Measurements from ENCODE around the gene ZBTB8A. TPM values are rescaled to one million over a fixed set of nuclear protein-coding genes. Genes with fewer than 3 reads are reported as not detected.
"Not testable (repeated sequence)": the region's sequence is repeated elsewhere in the genome, so short reads cannot be mapped to it uniquely, and the experiment has no call there.

Gene ZBTB8A
- total RNA-seq, 2 donors from 2014 or later = 5.9 to 7.4 TPM

- no peaks in the 10 kb centered on the region for H3K36me3 ChIP-seq
- H3K27ac ChIP-seq = no peak overlapping the region
- intact Hi-C loops (cut with DNase I) = no loop called here
- no peak for TF ChIP-seq POLR2A (IDR thresholded peaks at IDR 0.05)
- no peak for TF ChIP-seq POLR2AphosphoS5 (IDR thresholded peaks at IDR 0.05)
- no peak for TF ChIP-seq CTCF (IDR thresholded peaks at IDR 0.05)
- no peak for DNase-seq (ENCODE audit: low spot score)
- no peak overlapping the region for H3K4me3 ChIP-seq
- H3K9me3 ChIP-seq = no peaks in the 10 kb centered on the region
- WGBS = 92% methylated on average over 6 of the region's 6 CpGs
- H3K4me1 ChIP-seq (replicated peaks) = no peaks in the 10 kb centered on the region
- H3K27me3 ChIP-seq (replicated peaks; ENCODE audit: insufficient read depth) = no peaks in the 10 kb centered on the region
Observed at GRCh38 chr1:32521165-32521564, 18.1 kb upstream of the ZBTB8A start.

GRCh38 chr1:32525053-32525452, 14.2 kb upstream of the ZBTB8A start:
- H3K27ac ChIP-seq = no peak overlapping the region
- TF ChIP-seq POLR2A (IDR thresholded peaks at IDR 0.05) = no peak
- TF ChIP-seq POLR2AphosphoS5 (IDR thresholded peaks at IDR 0.05) = no peak
- TF ChIP-seq CTCF (IDR thresholded peaks at IDR 0.05) = no peak
- no peak for DNase-seq (ENCODE audit: low spot score)
- no peaks in the 10 kb centered on the region for H3K9me3 ChIP-seq
- 81% methylated on average over 3 of the region's 3 CpGs for WGBS
- H3K36me3 ChIP-seq = no peaks in the 10 kb centered on the region
- no peaks in the 10 kb centered on the region for H3K4me1 ChIP-seq (replicated peaks)
- H3K27me3 ChIP-seq (replicated peaks; ENCODE audit: insufficient read depth) = no peaks in the 10 kb centered on the region
- no peak overlapping the region for H3K4me3 ChIP-seq
- intact Hi-C loops (cut with DNase I) = no loop called here

- no peaks in the 10 kb centered on the region for H3K4me1 ChIP-seq (replicated peaks)
Observed at GRCh38 chr1:32525661-32526444, 13.4 kb upstream of the ZBTB8A start.

GRCh38 chr1:32528550-32528949, 10.7 kb upstream of the ZBTB8A start:
- H3K36me3 ChIP-seq; DNase-seq (ENCODE audit: low spot score); H3K9me3 ChIP-seq; H3K27me3 ChIP-seq (replicated peaks; ENCODE audit: insufficient read depth); H3K27ac ChIP-seq; H3K4me3 ChIP-seq; intact Hi-C loops (cut with DNase I); H3K4me1 ChIP-seq (replicated peaks): not testable (repeated sequence)
- WGBS = 90% methylated on average over 10 of the region's 10 CpGs

More at GRCh38 chr1:32525661-32526444, 13.4 kb upstream of the ZBTB8A start:
- H3K9me3 ChIP-seq = no peaks in the 10 kb centered on the region
- no peak for TF ChIP-seq CTCF (IDR thresholded peaks at IDR 0.05)
- TF ChIP-seq POLR2AphosphoS5 (IDR thresholded peaks at IDR 0.05) = no peak
- no peak for TF ChIP-seq POLR2A (IDR thresholded peaks at IDR 0.05)
- H3K4me3 ChIP-seq = no peak overlapping the region
- H3K27ac ChIP-seq = no peak overlapping the region
- WGBS = 91% methylated on average over 9 of the region's 9 CpGs
- no peak for DNase-seq (ENCODE audit: low spot score)
- intact Hi-C loops (cut with DNase I) = no loop called here
- no peaks in the 10 kb centered on the region for H3K27me3 ChIP-seq (replicated peaks; ENCODE audit: insufficient read depth)
- H3K36me3 ChIP-seq = no peaks in the 10 kb centered on the region

- intact Hi-C loops (cut with DNase I) = no loop called here
- Histone ChIP-seq H3K36me3 (no peaks in the 10 kb centered on the region), H3K9me3 (no peaks in the 10 kb centered on the region), H3K4me3 (no peak overlapping the region), H3K4me1 (replicated peaks) (no peaks in the 10 kb centered on the region), H3K27ac (no peak overlapping the region), H3K27me3 (replicated peaks; ENCODE audit: insufficient read depth) (no peaks in the 10 kb centered on the region)
- no peak for TF ChIP-seq POLR2A (IDR thresholded peaks at IDR 0.05)
- no peak for TF ChIP-seq POLR2AphosphoS5 (IDR thresholded peaks at IDR 0.05)
- TF ChIP-seq CTCF (IDR thresholded peaks at IDR 0.05) = no peak
- no peak for DNase-seq (ENCODE audit: low spot score)
- 78% methylated on average over 4 of the region's 4 CpGs for WGBS
Observed at GRCh38 chr1:32533792-32534327, 5.4 kb upstream of the ZBTB8A start.
